IMR-90 (cell line): ENCODE results near the gene RGS16.

Experiments
- MXI1 ChIP-seq: IDR thresholded peaks from 2 replicates; pipeline ENCODE4 v1.6.1; 2012; ENCODE audit warnings: low read depth, mild to moderate bottlenecking, low read length, moderate library complexity, borderline replicate concordance
- POLR2A ChIP-seq: IDR thresholded peaks from 2 replicates; pipeline ENCODE4 v1.6.1; 2012; ENCODE audit warnings: mild to moderate bottlenecking, low read depth, low read length
- TF ChIP-seq, protein P1 (sequence below): conservative IDR thresholded peaks from 2 replicates; pipeline ENCODE4 v1.5.1; 2012; ENCODE audit warnings: mild to moderate bottlenecking, low read depth, low read length, improper control_type of control experiment

DNA sequence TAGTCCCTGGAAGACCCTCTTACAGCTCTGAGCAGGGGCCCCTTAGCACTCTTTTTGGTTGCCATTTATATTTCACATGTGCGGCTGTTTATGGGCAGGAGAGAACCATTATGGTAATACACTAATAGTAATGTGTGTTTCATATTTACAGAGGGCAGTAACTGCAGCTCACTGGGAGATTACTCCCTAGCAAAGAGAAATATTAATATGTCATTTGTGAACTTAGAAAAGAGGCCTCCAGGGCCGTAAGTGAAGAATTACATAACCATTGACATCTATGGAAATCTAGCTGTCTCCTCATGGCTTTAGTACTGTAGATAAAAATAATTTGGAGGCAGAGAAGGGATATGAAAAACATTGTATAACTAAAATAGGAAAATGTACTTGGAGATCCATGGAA, 23.4 kb upstream of the RGS16 start:
- TF ChIP-seq, protein P1, sequence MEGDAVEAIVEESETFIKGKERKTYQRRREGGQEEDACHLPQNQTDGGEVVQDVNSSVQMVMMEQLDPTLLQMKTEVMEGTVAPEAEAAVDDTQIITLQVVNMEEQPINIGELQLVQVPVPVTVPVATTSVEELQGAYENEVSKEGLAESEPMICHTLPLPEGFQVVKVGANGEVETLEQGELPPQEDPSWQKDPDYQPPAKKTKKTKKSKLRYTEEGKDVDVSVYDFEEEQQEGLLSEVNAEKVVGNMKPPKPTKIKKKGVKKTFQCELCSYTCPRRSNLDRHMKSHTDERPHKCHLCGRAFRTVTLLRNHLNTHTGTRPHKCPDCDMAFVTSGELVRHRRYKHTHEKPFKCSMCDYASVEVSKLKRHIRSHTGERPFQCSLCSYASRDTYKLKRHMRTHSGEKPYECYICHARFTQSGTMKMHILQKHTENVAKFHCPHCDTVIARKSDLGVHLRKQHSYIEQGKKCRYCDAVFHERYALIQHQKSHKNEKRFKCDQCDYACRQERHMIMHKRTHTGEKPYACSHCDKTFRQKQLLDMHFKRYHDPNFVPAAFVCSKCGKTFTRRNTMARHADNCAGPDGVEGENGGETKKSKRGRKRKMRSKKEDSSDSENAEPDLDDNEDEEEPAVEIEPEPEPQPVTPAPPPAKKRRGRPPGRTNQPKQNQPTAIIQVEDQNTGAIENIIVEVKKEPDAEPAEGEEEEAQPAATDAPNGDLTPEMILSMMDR, result no peak
- TF ChIP-seq POLR2A (no peak), MXI1 (no peak)
